ENCODE results near the gene TMCO6.
A peak's percentile ranks its signal among the peaks of the same experiment; 100 is the strongest.

Gene TMCO6

DNA sequence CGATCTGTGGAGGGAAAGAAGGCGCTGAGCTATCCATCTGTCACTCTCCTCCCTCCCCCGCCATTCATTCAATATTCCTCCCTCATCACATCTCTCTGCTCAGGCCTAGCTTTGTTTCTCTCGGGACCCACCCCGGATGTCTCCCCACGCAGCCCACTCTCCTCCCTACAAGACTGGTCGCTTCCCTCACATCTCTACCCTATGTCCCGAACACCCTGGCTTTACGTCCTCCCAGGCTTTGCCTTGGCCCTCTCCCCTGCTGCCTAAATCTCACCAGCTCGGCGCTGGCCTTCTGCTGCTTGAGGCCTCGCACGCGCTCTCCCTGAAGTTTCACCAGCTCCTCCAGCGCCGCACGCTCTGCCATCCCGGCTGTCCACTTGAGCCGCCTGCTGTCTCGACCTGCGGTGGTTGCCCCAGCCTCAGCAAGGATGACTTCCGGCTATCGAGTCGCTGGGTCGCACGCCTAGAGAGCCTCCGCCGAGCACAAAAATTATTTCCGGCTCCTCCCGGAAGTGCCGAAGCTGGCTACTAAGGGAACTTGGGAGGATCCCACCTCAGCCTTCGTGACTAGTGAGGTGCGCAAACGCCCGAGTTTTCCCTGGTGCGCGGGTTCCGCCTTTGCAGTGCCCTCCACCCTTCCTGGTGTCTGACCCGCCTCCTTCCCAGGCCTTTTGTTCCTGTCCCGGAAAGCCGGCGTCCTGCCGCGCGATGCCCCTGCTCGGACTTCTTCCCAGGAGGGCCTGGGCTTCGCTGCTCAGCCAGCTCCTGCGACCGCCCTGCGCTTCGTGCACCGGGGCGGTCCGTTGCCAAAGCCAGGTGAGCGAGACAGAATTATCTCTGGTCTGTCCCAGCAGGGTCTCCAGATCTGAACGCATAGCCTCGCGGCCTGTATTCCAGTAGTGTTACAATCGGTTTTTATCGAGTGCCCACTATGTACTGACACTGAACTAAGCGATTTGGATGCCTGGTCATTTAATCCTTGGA is 52.0 kb downstream of the TMCO6 start, which contains the start of the genes HARS1 and HARS2:
Gene HARS1, minus strand, starts transcription at position 430 of the 984 bp plus-strand sequence. Its CDS starts 66 bp downstream, at position 364.
Gene HARS2, plus strand, starts transcription at position 515 of the 984 bp plus-strand sequence. Its CDS starts 194 bp downstream, at position 709.
- TF ChIP-seq POLR2AphosphoS5 (IDR thresholded peaks at IDR 0.05; ENCODE audit: low read depth, low read length) = peak; percentile 90
- peak; percentile 52 to 67; a peak in 2 of 4 replicates for TF ChIP-seq REST (IDR thresholded peaks at IDR 0.05; ENCODE audit: insufficient read depth in 1 of 2, low read depth in 2 of 2, low read length in 2 of 2)
- TF ChIP-seq FOXP2 (optimal IDR thresholded peaks at IDR 0.05; ENCODE audit: borderline replicate concordance, extremely low read depth, extremely low read length, insufficient read depth) = no peak
- peak; percentile 35; the same call in 1 of the 2 replicates for TF ChIP-seq SIN3A (IDR thresholded peaks at IDR 0.05; ENCODE audit: borderline replicate concordance, insufficient read depth, low read length)
- TF ChIP-seq TAF1 (IDR thresholded peaks at IDR 0.05; ENCODE audit: borderline replicate concordance, insufficient read depth, low read length) = peak; percentile 95

DNA sequence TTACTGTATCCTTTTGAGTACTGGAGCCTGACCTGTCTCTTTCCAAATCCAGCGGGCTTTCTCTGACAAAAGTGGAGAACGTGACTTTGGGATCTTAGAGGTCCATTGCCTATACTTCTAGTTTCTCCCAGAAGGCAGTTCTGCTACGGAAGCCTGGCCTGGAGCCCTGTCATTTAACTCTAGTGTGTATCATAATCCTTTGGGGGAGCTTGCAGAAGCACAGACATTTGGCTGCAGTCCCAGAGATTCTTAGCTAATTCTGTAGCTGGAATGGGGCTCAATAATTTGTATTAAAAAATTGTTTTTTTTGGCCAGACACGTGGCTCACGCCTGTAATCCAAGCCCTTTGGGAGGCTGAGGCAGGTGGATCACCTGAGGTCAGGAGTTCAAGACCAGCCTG is 55.0 kb downstream of the TMCO6 start:
- TF ChIP-seq SIN3A (IDR thresholded peaks at IDR 0.05; ENCODE audit: borderline replicate concordance, insufficient read depth, low read length) = no peak
- no peak for TF ChIP-seq REST (IDR thresholded peaks at IDR 0.05; ENCODE audit: insufficient read depth in 1 of 2, low read depth in 2 of 2, low read length in 2 of 2)
- no peak for TF ChIP-seq POLR2AphosphoS5 (IDR thresholded peaks at IDR 0.05; ENCODE audit: low read depth, low read length)
- TF ChIP-seq FOXP2 (optimal IDR thresholded peaks at IDR 0.05; ENCODE audit: borderline replicate concordance, extremely low read depth, extremely low read length, insufficient read depth) = no peak
- TF ChIP-seq TAF1 (IDR thresholded peaks at IDR 0.05; ENCODE audit: borderline replicate concordance, insufficient read depth, low read length) = no peak
